Ishikawa (cell line): ENCODE measurements around the gene RPS3A.

Experiments
- CEBPB ChIP-seq: IDR thresholded peaks from 2 replicates; pipeline ENCODE4 v1.6.1; 2012
- CREB1 ChIP-seq: IDR thresholded peaks from 2 replicates; pipeline ENCODE4 v1.6.1; 2012; ENCODE audit warnings: low read depth
- EGR1 ChIP-seq: IDR thresholded peaks from 2 replicates; pipeline ENCODE4 v1.6.1; 2012
- EP300 ChIP-seq: IDR thresholded peaks from 2 replicates; pipeline ENCODE4 v1.6.1; 2012; ENCODE audit warnings: borderline replicate concordance
- FOXM1 ChIP-seq: IDR thresholded peaks from 2 replicates; pipeline ENCODE4 v1.6.1; 2012; ENCODE audit warnings: low read depth, borderline replicate concordance
- NFIC ChIP-seq: IDR thresholded peaks from 2 replicates; pipeline ENCODE4 v1.6.1; 2012
- RAD21 ChIP-seq: IDR thresholded peaks from 2 replicates; pipeline ENCODE4 v1.6.1; 2012; ENCODE audit warnings: low read depth
- TAF1 ChIP-seq: IDR thresholded peaks from 2 replicates; pipeline ENCODE4 v1.6.1; 2012; ENCODE audit warnings: low read depth, mild to moderate bottlenecking
- TCF12 ChIP-seq: IDR thresholded peaks from 2 replicates; pipeline ENCODE4 v1.6.1; 2012; ENCODE audit warnings: low read depth
- TEAD4 ChIP-seq: IDR thresholded peaks from 2 replicates; pipeline ENCODE4 v1.6.1; 2012
- YY1 ChIP-seq: IDR thresholded peaks from 2 replicates; pipeline ENCODE4 v1.6.1; 2012; ENCODE audit warnings: low read depth
- ZBTB7A ChIP-seq: IDR thresholded peaks from 2 replicates; pipeline ENCODE4 v1.6.1; 2012; ENCODE audit warnings: low read depth
- TF ChIP-seq, protein P1 (sequence below): IDR thresholded peaks from 2 replicates; pipeline ENCODE4 v1.6.1; 2012
- TF ChIP-seq, protein P2 (sequence below): IDR thresholded peaks from 2 replicates; pipeline ENCODE4 v1.6.1; 2012
- TF ChIP-seq, protein P3 (sequence below): IDR thresholded peaks from 2 replicates; pipeline ENCODE4 v1.6.1; 2012; ENCODE audit warnings: low read depth, mild to moderate bottlenecking

RPS3A gene

DNA sequence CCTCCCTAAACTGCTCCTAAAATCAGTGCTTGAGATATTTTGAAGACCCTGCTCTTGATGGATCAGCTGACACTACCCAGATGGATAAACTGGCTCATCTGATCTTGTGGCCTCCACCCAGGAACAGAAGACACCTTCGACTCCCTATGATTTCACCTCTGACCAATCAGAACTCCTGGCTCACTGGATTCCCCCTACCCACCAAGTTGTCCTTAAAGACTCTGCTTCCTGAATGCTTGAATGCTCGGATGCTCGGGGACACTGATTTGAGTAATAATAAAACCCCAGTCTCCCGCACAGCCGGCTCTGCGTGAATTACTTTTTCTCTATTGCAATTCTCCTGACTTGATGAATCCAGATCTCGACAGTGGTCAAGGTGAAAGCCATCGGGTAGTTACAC lies 12.0 kb upstream of the RPS3A start:
- no peak for TF ChIP-seq TCF12
- no peak for TF ChIP-seq ZBTB7A
- no peak for TF ChIP-seq CREB1
- no peak for TF ChIP-seq TAF1
- TF ChIP-seq EP300 = no peak
- TF ChIP-seq CEBPB = no peak
- TF ChIP-seq, protein P1, sequence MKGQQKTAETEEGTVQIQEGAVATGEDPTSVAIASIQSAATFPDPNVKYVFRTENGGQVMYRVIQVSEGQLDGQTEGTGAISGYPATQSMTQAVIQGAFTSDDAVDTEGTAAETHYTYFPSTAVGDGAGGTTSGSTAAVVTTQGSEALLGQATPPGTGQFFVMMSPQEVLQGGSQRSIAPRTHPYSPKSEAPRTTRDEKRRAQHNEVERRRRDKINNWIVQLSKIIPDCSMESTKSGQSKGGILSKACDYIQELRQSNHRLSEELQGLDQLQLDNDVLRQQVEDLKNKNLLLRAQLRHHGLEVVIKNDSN = no peak
- TF ChIP-seq YY1 = no peak
- TF ChIP-seq NFIC = no peak
- TF ChIP-seq, protein P2, sequence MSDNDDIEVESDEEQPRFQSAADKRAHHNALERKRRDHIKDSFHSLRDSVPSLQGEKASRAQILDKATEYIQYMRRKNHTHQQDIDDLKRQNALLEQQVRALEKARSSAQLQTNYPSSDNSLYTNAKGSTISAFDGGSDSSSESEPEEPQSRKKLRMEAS = no peak
- no peak for TF ChIP-seq RAD21
- no peak for TF ChIP-seq TEAD4
- TF ChIP-seq, protein P3, sequence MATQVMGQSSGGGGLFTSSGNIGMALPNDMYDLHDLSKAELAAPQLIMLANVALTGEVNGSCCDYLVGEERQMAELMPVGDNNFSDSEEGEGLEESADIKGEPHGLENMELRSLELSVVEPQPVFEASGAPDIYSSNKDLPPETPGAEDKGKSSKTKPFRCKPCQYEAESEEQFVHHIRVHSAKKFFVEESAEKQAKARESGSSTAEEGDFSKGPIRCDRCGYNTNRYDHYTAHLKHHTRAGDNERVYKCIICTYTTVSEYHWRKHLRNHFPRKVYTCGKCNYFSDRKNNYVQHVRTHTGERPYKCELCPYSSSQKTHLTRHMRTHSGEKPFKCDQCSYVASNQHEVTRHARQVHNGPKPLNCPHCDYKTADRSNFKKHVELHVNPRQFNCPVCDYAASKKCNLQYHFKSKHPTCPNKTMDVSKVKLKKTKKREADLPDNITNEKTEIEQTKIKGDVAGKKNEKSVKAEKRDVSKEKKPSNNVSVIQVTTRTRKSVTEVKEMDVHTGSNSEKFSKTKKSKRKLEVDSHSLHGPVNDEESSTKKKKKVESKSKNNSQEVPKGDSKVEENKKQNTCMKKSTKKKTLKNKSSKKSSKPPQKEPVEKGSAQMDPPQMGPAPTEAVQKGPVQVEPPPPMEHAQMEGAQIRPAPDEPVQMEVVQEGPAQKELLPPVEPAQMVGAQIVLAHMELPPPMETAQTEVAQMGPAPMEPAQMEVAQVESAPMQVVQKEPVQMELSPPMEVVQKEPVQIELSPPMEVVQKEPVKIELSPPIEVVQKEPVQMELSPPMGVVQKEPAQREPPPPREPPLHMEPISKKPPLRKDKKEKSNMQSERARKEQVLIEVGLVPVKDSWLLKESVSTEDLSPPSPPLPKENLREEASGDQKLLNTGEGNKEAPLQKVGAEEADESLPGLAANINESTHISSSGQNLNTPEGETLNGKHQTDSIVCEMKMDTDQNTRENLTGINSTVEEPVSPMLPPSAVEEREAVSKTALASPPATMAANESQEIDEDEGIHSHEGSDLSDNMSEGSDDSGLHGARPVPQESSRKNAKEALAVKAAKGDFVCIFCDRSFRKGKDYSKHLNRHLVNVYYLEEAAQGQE = no peak
- TF ChIP-seq EGR1 = no peak
- TF ChIP-seq FOXM1 = no peak

DNA sequence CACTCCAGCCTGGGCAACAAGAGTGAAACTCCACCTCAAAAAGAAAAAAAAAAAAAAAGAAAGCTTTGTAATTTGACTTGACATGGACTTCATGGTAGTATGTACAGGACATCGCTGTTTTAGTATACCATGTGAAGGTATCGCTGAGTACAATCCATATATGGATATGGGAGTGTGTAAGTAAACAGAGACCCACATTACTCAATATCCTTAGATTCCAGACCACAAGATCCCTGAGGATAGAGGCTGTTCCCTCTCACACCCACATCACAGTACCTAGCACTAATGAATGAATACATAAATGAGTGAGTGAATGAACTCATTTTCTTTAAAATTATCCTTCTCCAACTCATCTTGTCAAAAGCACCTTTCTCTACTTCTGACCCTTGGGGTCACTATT lies 8.4 kb upstream of the RPS3A start:
- TF ChIP-seq EGR1 (no peak), TEAD4 (no peak), ZBTB7A (no peak), EP300 (no peak), CREB1 (no peak), FOXM1 (no peak), TAF1 (no peak), NFIC (no peak), TCF12 (no peak), CEBPB (no peak), YY1 (no peak), RAD21 (no peak)
- TF ChIP-seq, protein P3 = no peak
- TF ChIP-seq, protein P1 = no peak
- TF ChIP-seq, protein P2 = no peak

DNA sequence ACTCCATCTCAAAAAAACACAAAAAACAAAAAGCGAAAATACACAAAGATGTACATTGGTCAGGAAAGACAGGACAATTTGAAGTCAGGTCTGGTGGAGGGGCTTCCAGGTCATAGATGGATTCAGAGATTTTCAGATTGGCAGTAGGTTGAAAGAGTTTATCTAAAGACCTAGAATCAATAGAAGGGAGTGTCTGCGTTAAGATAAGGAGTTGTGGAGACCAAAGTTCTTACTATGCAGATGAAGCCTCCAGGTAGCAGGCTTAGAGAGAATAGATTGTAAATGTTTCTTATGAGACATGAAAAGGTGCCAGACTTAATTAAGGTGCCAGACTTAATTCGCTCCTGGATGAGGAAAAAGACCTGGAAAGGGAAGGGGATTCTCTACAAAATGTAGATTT lies 6.9 kb upstream of the RPS3A start:
- TF ChIP-seq TEAD4 (no peak), RAD21 (no peak), ZBTB7A (no peak)
- TF ChIP-seq, protein P1 = no peak

DNA sequence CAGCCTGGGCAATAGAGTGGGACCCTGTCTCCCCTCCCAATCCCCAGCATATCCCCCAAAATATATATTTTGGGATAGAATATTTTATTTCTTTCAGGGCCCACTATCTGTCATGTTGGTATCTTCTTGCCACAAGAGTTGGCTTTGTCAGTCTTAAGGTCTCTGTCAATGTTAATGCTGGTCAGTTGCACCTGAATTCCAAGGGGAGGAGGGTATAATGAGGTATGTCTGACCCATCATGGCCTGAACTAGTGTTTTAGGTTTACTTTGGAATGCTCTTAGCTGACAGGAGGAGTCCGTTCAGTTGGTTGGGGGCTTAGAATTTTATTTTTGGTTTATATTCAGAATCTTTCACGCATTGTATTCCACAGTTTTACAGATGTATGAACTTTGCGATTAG lies 6.2 kb upstream of the RPS3A start:
- TF ChIP-seq ZBTB7A = no peak
- TF ChIP-seq TCF12 = no peak
- TF ChIP-seq FOXM1 = no peak
- no peak for TF ChIP-seq CREB1
- TF ChIP-seq CEBPB = no peak
- TF ChIP-seq TEAD4 = no peak
- TF ChIP-seq, protein P3 = no peak
- no peak for TF ChIP-seq NFIC
- TF ChIP-seq, protein P1 = no peak
- no peak for TF ChIP-seq TAF1
- no peak for TF ChIP-seq EGR1
- TF ChIP-seq, protein P2 = no peak
- no peak for TF ChIP-seq YY1
- TF ChIP-seq EP300 = no peak
- TF ChIP-seq RAD21 = no peak
